NT2/D1 (cell line): ENCODE measurements around the gene PAFAH1B1.

Source experiments
- DNase-seq: peaks from one replicate; pipeline ENCODE4 v3.0.0-alpha.2; 2011; ENCODE audit warnings: low read depth, low spot score
- H3K27me3 ChIP-seq: 2 replicates; pipeline ENCODE4 v1.6.0; 2011; ENCODE audit warnings: mild to moderate bottlenecking; ENCODE audit not compliant: insufficient read length, insufficient read depth
- H3K36me3 ChIP-seq: 2 replicates; pipeline ENCODE4 v1.6.1; 2011; ENCODE audit warnings: mild to moderate bottlenecking, low read length, mixed read lengths; ENCODE audit not compliant: insufficient read depth, insufficient read length
- H3K4me1 ChIP-seq: 2 replicates; pipeline ENCODE4 v1.5.1; 2011; ENCODE audit not compliant: insufficient read depth, insufficient read length
- H3K4me3 ChIP-seq: 2 replicates; pipeline ENCODE4 v1.5.1; 2011; ENCODE audit warnings: low read depth; ENCODE audit not compliant: insufficient read length
- H3K9ac ChIP-seq: 2 replicates; pipeline ENCODE4 v1.6.0; 2011; ENCODE audit warnings: low read depth; ENCODE audit not compliant: insufficient read length
- H3K9me3 ChIP-seq: 2 replicates; pipeline ENCODE4 v1.5.1; 2011; ENCODE audit warnings: mild to moderate bottlenecking, low read length; ENCODE audit not compliant: insufficient read depth
- SUZ12 ChIP-seq: IDR thresholded peaks from 2 replicates; pipeline ENCODE4 v1.6.1; 2011; ENCODE audit not compliant: insufficient read length, insufficient read depth; ENCODE audit errors: extremely low read depth
- YY1 ChIP-seq: IDR thresholded peaks from 2 replicates; pipeline ENCODE4 v1.6.1; 2011; ENCODE audit not compliant: insufficient read length, insufficient read depth
- ZNF274 ChIP-seq: IDR thresholded peaks from 2 replicates; pipeline ENCODE4 v1.6.1; 2011; ENCODE audit warnings: mild to moderate bottlenecking, low read depth, low read length

Gene PAFAH1B1

DNA sequence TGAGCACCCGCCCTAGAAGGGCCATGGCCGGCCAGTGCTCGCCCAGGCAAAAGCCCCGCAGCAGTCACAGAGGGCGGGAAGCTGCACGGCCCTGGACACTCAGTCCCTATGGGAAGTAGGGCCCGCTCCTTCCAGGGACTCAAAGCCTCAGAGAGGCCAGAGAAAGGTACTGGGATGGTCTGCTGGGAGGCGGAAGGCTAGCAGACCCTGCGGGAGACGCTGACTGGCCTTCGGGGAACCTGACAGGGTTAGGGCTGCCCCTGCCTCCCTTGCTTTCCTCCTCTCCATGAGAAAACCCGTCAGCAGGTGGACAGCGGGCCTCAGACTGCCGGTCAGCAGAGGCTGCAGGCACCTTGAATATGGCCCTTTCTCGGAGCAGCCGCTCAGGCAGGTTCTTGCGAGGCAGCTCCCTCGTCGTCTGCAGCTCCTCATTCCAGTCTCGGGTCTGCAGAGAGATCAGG, 106.6 kb downstream of the PAFAH1B1 start:
- TF ChIP-seq SUZ12 (no peak), ZNF274 (no peak), YY1 (no peak)
- H3K9ac ChIP-seq: no peak overlapping the region
- no peak for DNase-seq
- peaks cover 87% of the 10 kb centered on the region for H3K36me3 ChIP-seq
- no peaks in the 10 kb centered on the region for H3K9me3 ChIP-seq
- peaks cover 5% of the 10 kb centered on the region for H3K4me1 ChIP-seq
- H3K4me3 ChIP-seq: no peak overlapping the region
- no peaks in the 10 kb centered on the region for H3K27me3 ChIP-seq

DNA sequence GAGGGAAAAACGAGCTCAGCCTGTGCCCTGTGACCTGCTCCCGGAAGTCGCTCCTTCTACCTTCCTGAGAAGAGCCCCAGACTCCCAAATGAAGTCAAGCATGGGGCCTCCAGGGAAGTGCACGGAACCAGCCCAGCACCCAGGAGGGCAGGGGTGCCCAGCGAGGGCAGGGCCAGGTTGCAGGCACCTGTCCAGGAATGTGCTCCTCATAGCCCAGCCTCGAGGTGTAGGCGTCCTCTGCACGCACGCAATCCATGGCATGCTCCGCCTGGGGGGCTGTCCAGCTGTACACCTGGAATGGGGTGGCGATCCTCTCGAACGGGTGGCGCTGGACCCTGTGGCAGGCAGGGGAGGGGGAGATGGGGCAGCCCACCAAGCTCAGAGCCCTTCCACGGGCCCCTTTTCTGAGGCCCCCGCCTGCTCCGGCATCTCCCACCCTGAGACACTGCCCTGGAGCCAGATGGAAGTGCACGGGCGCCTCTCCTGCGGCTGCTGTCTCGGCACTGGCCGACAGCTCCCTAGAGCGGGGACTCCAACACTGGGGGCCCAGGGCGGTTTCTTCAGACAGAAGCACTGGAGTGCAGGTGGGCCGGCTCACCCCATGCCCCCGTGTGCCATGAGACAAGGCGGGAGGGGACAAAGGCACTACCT, 107.2 kb downstream of the PAFAH1B1 start:
- H3K4me1 ChIP-seq: peaks cover 5% of the 10 kb centered on the region
- H3K9me3 ChIP-seq: no peaks in the 10 kb centered on the region
- H3K27me3 ChIP-seq: no peaks in the 10 kb centered on the region
- no peak for DNase-seq
- H3K36me3 ChIP-seq: peaks cover 82% of the 10 kb centered on the region
- no peak overlapping the region for H3K4me3 ChIP-seq
- TF ChIP-seq ZNF274: no peak
- TF ChIP-seq YY1: no peak
- TF ChIP-seq SUZ12: no peak
- H3K9ac ChIP-seq: no peak overlapping the region

DNA sequence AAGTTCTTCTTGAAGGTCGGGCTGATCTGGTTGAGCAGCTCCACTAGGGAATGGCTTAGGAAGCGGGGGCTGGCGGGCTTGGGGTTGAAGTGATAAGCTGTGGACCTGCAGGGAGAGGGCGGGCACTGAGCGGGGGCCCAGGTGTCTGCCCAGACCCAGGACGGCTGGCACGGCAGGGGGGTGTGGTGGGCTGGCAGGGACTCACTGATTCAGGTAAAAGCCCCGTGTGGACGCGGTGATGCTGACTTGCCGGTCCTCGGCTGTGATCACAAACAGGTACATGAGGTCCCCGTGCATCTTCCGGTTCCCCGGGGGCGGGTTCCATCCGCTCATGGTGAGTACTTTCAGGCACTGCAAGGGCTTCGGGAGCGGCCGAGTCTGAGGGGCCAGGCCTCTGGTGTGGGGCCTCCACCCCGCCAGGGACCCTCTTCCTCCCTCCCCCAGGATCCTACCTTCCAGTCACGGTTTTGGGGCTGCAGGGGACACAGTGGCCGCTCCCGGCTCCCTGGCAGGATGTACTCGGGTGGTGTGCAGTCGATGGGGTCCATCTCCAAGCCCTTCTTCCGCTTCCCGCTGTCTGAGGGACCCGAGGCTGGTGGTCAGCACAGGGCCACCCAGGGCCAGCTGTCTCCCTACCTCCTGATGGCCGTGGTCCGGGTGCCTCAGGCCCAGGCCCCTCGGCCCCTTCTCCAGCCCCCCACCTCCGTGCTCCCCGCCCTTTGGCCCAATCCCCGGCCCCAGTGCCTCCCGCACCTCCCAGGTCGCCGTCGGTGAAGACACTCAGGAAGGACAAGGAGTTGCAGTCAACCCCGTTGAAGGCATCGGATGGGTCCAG, 107.9 kb downstream of the PAFAH1B1 start:
- Histone ChIP-seq H3K4me3 (no peak overlapping the region), H3K4me1 (peaks cover 5% of the 10 kb centered on the region), H3K36me3 (peaks cover 74% of the 10 kb centered on the region), H3K27me3 (no peaks in the 10 kb centered on the region), H3K9ac (no peak overlapping the region), H3K9me3 (no peaks in the 10 kb centered on the region)
- TF ChIP-seq YY1: no peak
- no peak for TF ChIP-seq ZNF274
- TF ChIP-seq SUZ12: no peak
- DNase-seq: no peak

DNA sequence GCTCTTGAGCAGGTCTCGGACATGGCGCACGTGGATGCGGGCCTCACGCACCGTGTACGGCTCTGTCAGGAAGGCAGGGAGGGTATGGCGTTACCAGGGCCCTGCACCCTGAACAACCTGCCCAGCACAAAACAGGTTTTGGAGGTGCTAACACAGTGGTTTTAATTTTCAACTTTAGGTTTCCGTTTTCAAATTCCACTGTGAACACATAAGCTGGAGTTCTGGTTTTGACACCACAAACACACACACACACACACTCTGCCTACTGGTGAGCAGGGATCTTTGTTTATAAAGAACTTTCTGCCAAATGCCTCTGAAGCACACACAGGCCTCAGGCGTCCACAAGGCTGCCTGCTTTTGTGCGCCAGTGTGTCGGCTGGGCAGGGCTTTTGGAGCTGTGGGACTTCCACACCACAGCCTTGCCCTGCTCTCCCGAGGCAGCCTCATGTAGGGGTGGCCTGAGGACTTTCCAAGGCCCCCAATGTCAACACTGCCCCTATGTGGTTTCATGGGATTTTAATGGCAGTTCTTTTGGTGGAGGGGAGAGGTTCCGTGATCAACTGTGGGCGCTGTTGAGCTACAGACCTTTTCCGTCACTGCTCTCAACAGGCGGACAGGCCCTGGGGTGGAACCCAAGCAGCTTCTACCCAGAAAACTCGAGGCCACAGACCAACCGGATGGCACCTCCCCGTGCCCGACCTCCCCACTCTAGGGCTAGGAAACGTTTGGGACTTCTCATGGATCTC, 108.7 kb downstream of the PAFAH1B1 start:
- peaks cover 69% of the 10 kb centered on the region for H3K36me3 ChIP-seq
- no peak overlapping the region for H3K4me3 ChIP-seq

DNA sequence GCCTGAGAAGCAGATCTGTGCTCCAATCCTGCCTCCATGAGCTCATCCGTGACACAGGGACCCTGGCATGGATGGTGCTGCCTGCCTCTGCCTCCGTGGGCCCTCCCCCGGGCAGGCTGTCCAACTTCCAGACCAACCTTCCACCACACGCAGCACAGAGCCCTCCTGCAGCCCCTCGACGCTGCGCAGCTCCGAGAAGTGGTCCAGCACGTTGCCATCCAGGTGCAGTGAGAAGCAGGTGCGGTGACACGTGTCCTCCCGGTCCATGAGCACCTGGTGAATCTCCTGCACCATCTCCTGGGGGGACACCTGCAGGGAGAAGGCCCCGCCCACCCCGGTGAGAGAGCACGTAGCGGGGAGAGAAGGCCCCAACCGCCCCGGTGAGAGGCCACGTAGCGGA, 109.7 kb downstream of the PAFAH1B1 start:
- H3K36me3 ChIP-seq: peaks cover 64% of the 10 kb centered on the region
- DNase-seq: no peak

More for the DNA sequence above, 108.7 kb downstream of the PAFAH1B1 start:
- no peaks in the 10 kb centered on the region for H3K9me3 ChIP-seq
- TF ChIP-seq ZNF274 (no peak), YY1 (no peak), SUZ12 (no peak)
- H3K27me3 ChIP-seq: no peaks in the 10 kb centered on the region
- H3K4me1 ChIP-seq: peaks cover 7% of the 10 kb centered on the region
- DNase-seq: no peak
- H3K9ac ChIP-seq: no peak overlapping the region

DNA sequence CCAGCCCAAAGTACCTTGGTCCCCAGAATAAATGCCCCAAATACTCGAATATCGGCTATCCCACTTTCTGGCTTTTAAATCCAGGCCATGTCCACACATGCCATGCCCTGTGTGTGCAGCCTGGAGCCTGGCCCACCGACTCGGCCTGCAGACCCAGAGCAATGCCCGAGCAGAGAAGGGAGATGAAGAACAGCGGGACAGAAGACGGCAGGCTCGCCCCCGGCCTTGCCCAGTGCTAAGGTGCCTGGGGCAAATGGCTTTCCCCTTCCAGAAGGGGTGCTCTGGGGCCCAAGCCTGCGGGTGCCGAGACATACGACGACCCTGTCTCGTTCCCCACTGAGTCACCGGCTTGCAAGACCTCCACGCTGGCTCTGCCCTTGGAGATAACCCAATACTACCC, 110.2 kb downstream of the PAFAH1B1 start:
- H3K27me3 ChIP-seq: no peaks in the 10 kb centered on the region
- H3K9ac ChIP-seq: no peak overlapping the region
- peaks cover 62% of the 10 kb centered on the region for H3K36me3 ChIP-seq
- H3K4me1 ChIP-seq: peaks cover 16% of the 10 kb centered on the region
- TF ChIP-seq SUZ12 (no peak), YY1 (no peak), ZNF274 (no peak)
- no peak overlapping the region for H3K4me3 ChIP-seq
- DNase-seq: no peak
- no peaks in the 10 kb centered on the region for H3K9me3 ChIP-seq

More for the DNA sequence above, 109.7 kb downstream of the PAFAH1B1 start:
- peaks cover 14% of the 10 kb centered on the region for H3K4me1 ChIP-seq
- H3K9ac ChIP-seq: no peak overlapping the region
- TF ChIP-seq ZNF274 (no peak), SUZ12 (no peak), YY1 (no peak)
- H3K9me3 ChIP-seq: no peaks in the 10 kb centered on the region
- no peak overlapping the region for H3K4me3 ChIP-seq
- H3K27me3 ChIP-seq: no peaks in the 10 kb centered on the region
